Ecto neural progenitor cell (in vitro differentiated cells): ENCODE measurements around the gene CCDC170.
"Not testable (repeated sequence)": the region's sequence is repeated elsewhere in the genome, so short reads cannot be mapped to it uniquely, and the experiment has no call there.

ENCODE experiments used
- DNase-seq: peaks from one replicate; pipeline ENCODE4 v3.0.0-alpha.2; 2018; ENCODE audit warnings: low spot score

The CCDC170 gene

GRCh38 chr6:151493804-151494234 is at the start of gene CCDC170:
Gene CCDC170 (plus strand): TSS chr6:151494017. CDS start chr6:151494129, 112 bp downstream.
- DNase-seq: peak; percentile 82

- no peak for DNase-seq
These were observed 48.3 kb upstream of the CCDC170 start for GRCh38 chr6:151445482-151445881.

- DNase-seq: no peak
These were observed 46.6 kb upstream of the CCDC170 start for GRCh38 chr6:151447237-151447636.

- no peak for DNase-seq
These were observed 45.2 kb upstream of the CCDC170 start for GRCh38 chr6:151448623-151449022.

GRCh38 chr6:151450928-151451327 is 42.9 kb upstream of the CCDC170 start:
- not testable (repeated sequence) for DNase-seq

GRCh38 chr6:151451417-151451949 is 42.3 kb upstream of the CCDC170 start:
- no peak for DNase-seq

GRCh38 chr6:151451950-151452749 is 41.7 kb upstream of the CCDC170 start, which contains the start of gene RMND1:
Gene RMND1 (minus strand): TSS chr6:151452126. CDS start chr6:151445811, 6,315 bp downstream.
- peak; percentile 100 for DNase-seq

GRCh38 chr6:151452750-151453427 is 40.9 kb upstream of the CCDC170 start:
- no peak for DNase-seq

GRCh38 chr6:151455751-151456398 is 37.9 kb upstream of the CCDC170 start:
- DNase-seq: not testable (repeated sequence)

GRCh38 chr6:151461673-151462072 is 32.1 kb upstream of the CCDC170 start:
- DNase-seq: no peak

- no peak for DNase-seq
These were observed 29.1 kb upstream of the CCDC170 start for GRCh38 chr6:151464702-151465101.

- no peak for DNase-seq
These were observed 17.9 kb upstream of the CCDC170 start for GRCh38 chr6:151475653-151476523.

- DNase-seq: no peak
These were observed 16.1 kb upstream of the CCDC170 start for GRCh38 chr6:151477726-151478125.

GRCh38 chr6:151478670-151479069 is 15.1 kb upstream of the CCDC170 start:
- DNase-seq: no peak

GRCh38 chr6:151481786-151482185 is 12.0 kb upstream of the CCDC170 start:
- DNase-seq: no peak

- DNase-seq: no peak
These were observed 11.5 kb upstream of the CCDC170 start for GRCh38 chr6:151482290-151482689.

GRCh38 chr6:151483994-151484393 is 9.8 kb upstream of the CCDC170 start:
- DNase-seq: no peak

- no peak for DNase-seq
These were observed 5.6 kb upstream of the CCDC170 start for GRCh38 chr6:151488226-151488625.

GRCh38 chr6:151490996-151491395 is 2.8 kb upstream of the CCDC170 start:
- DNase-seq: no peak

- DNase-seq: no peak
These were observed 535 bp upstream of the CCDC170 start for GRCh38 chr6:151493161-151493803.
